T-helper 1 cell treated with Interleukin-12 subunit alpha and Interleukin-12 subunit beta and Interleukin-4 antibody, amounts not matched to agents 30 μg/mL and 1 μg/mL, for 36 hours (primary cell): ENCODE data around the gene CHST10.

Source experiments
- H3K27ac Mint-ChIP-seq: one replicate; pipeline ENCODE4 v1.8.0; 2021; ENCODE audit warnings: mild to moderate bottlenecking, mixed read lengths
- H3K27me3 Mint-ChIP-seq: one replicate; pipeline ENCODE4 v1.8.0; 2021; ENCODE audit warnings: low read depth, mixed read lengths
- H3K36me3 Mint-ChIP-seq: one replicate; pipeline ENCODE4 v1.8.0; 2021; ENCODE audit warnings: low read depth, mixed read lengths
- H3K4me1 Mint-ChIP-seq: one replicate; pipeline ENCODE4 v1.8.0; 2021; ENCODE audit warnings: low read depth, mixed read lengths
- H3K4me3 Mint-ChIP-seq: one replicate; pipeline ENCODE4 v1.8.0; 2021; ENCODE audit warnings: mild to moderate bottlenecking, moderate library complexity, mixed read lengths
- H3K9me3 Mint-ChIP-seq: one replicate; pipeline ENCODE4 v1.8.0; 2021; ENCODE audit warnings: mixed read lengths

CHST10 gene

DNA sequence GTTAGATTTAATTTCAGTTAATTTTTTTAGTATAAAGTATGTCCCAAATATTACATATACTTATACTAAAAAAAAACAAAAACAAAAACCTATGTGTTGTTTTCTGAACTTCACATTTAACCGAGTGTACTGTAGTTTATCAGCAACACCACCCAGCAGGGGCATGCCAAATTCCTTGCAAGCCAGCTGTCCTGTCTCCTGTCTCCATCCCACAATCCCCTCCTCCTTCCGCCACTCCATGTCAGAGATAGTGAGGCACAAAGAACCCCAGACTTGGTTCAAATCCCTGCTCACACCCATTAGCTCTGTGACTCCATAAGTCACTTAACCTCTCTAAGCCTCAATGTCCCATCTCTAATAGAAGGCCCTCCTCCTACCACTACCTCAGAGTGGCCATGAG lies 9.4 kb downstream of the CHST10 start:
- Mint-ChIP-seq H3K4me1 (no peaks in the 10 kb centered on the region), H3K4me3 (no peak overlapping the region), H3K36me3 (no peaks in the 10 kb centered on the region), H3K27me3 (no peaks in the 10 kb centered on the region), H3K27ac (no peak overlapping the region), H3K9me3 (no peaks in the 10 kb centered on the region)

- Mint-ChIP-seq H3K27me3 (no peaks in the 10 kb centered on the region), H3K9me3 (no peaks in the 10 kb centered on the region), H3K27ac (no peak overlapping the region), H3K4me1 (no peaks in the 10 kb centered on the region), H3K36me3 (no peaks in the 10 kb centered on the region), H3K4me3 (no peak overlapping the region)
These were observed 9.9 kb downstream of the CHST10 start for GRCh38 chr2:100407563-100407962.

GRCh38 chr2:100407073-100407472 lies 10.4 kb downstream of the CHST10 start:
- H3K27ac Mint-ChIP-seq: no peak overlapping the region

GRCh38 chr2:100406120-100406508 lies 11.4 kb downstream of the CHST10 start:
- Mint-ChIP-seq H3K36me3 (no peaks in the 10 kb centered on the region), H3K4me3 (no peak overlapping the region), H3K27ac (no peak overlapping the region), H3K4me1 (no peaks in the 10 kb centered on the region), H3K27me3 (no peaks in the 10 kb centered on the region), H3K9me3 (no peaks in the 10 kb centered on the region)

More at GRCh38 chr2:100407073-100407472, 10.4 kb downstream of the CHST10 start:
- Mint-ChIP-seq H3K9me3 (no peaks in the 10 kb centered on the region), H3K36me3 (no peaks in the 10 kb centered on the region), H3K4me1 (no peaks in the 10 kb centered on the region), H3K4me3 (no peak overlapping the region), H3K27me3 (no peaks in the 10 kb centered on the region)

DNA sequence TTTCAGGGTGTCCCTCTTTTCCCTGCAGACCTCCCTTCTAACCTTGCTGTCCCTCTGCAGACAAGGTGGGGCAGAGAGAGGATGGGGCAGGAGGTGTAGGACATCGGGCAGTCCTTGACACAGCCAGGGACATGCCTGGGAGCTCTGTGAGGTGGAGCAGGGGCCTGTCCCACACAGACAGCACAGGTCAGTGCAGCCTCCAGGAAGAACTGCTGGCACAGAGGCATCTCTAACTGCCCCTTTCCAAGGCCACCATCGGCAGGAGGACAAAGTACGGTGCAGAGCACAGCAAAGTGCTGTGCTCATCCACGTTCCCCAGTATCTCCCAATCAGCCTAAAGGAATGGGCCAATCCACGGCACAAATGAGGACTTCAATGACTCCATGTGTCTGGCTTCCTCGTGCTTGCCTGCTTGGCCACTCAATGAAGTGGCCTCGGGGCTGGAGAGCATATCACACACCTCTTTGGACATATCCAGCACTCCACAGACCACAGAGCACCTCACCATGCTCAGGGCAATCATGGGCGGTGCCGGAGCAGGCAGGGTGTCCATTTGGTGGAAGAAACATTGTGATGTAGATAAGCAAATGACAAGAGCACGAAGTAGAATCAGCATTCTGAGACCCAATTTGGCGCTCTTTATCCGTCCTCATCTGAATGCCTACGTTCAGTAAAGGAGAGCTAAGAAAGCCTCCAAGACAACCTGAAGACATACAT lies 11.9 kb downstream of the CHST10 start:
- H3K36me3 Mint-ChIP-seq: no peaks in the 10 kb centered on the region
- H3K4me1 Mint-ChIP-seq: no peaks in the 10 kb centered on the region
- H3K4me3 Mint-ChIP-seq: no peak overlapping the region

DNA sequence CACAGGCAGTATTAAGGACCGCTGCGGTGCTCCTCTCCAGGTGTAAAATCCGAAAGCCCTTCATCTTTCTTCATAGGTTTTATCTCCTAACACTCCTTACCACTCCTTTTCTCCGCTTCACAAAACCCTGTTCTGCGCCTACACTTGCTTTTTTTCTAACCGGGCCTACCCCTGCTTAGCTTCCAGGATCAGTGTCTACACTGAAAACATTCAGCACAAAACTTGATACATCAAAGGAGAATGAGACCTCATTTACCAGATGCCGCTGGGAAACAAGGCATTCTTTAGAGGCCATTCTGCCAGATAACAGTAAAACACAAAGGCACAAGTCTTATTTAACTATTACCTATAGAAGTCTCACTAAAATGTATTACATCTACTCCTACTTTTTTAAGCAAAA lies 13.1 kb downstream of the CHST10 start:
- no peaks in the 10 kb centered on the region for H3K36me3 Mint-ChIP-seq
- H3K27me3 Mint-ChIP-seq: no peaks in the 10 kb centered on the region
- no peaks in the 10 kb centered on the region for H3K4me1 Mint-ChIP-seq
- no peak overlapping the region for H3K27ac Mint-ChIP-seq
- H3K9me3 Mint-ChIP-seq: no peaks in the 10 kb centered on the region
- H3K4me3 Mint-ChIP-seq: no peak overlapping the region

More for the DNA sequence above, 11.9 kb downstream of the CHST10 start:
- Mint-ChIP-seq H3K27me3 (no peaks in the 10 kb centered on the region), H3K9me3 (no peaks in the 10 kb centered on the region), H3K27ac (no peak overlapping the region)

DNA sequence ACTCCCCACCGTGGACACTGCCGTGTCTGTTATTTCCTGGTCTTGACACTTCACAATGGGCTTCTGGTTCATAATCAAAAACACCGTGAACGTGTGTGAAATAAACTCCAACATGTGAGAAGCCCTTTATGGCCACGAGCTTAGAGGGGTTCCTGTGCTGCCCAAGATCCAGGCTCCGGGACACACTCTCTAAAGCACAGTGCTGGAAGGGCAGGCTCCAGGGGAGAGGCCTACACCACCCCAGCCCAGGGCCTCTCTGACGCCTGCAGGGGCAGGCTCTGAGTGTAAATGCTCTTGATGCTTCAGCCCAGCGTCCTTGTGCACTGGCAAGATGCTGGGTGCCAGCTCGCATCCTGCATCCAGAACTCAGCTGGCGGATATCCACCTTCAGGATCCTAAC lies 13.7 kb downstream of the CHST10 start:
- H3K4me3 Mint-ChIP-seq: no peak overlapping the region
- no peaks in the 10 kb centered on the region for H3K9me3 Mint-ChIP-seq
- H3K27me3 Mint-ChIP-seq: no peaks in the 10 kb centered on the region
- H3K4me1 Mint-ChIP-seq: no peaks in the 10 kb centered on the region
- H3K27ac Mint-ChIP-seq: no peak overlapping the region
- no peaks in the 10 kb centered on the region for H3K36me3 Mint-ChIP-seq

DNA sequence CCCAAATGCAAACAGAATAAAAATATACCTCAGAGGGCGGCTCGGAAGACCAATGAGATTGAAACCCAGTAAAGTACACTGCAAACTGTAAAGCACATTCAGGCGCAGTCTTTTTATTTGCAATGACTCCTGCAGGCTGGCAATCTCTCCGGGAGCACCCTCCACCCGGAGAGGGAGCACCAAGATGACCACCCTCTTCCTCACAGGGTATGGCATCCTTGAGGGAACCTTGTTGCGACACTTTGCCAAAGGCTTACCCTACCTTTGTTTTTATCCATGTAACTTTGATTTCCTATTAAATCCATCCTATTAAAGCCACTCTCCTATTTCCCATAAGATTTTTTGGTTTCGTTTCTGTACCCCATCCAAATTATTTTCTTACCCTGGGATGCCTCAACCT lies 16.2 kb downstream of the CHST10 start:
- no peaks in the 10 kb centered on the region for H3K27me3 Mint-ChIP-seq
- H3K9me3 Mint-ChIP-seq: no peaks in the 10 kb centered on the region
- H3K4me3 Mint-ChIP-seq: no peak overlapping the region
- H3K27ac Mint-ChIP-seq: no peak overlapping the region
- no peaks in the 10 kb centered on the region for H3K4me1 Mint-ChIP-seq
- H3K36me3 Mint-ChIP-seq: no peaks in the 10 kb centered on the region

DNA sequence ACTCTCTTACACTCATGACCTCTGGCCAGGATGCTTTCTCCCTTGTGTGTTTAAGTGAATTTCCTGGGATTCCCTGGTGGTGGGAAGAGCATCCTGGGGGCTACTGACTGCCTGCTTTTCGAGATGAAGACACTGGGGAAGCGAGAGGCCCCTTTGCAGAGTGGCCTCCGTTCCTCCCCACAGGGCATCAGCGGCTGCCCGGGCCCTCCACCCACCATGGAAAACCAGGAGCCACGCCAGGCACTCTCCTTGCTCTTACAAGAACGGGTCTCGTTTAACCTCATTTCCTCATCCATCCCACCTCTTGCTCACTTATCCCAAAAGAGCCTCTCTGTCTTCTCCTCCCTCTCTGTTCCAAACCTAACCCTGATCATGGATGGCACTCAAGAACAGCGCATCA lies 17.8 kb downstream of the CHST10 start:
- Mint-ChIP-seq H3K27me3 (no peaks in the 10 kb centered on the region), H3K4me3 (no peak overlapping the region), H3K36me3 (no peaks in the 10 kb centered on the region), H3K4me1 (no peaks in the 10 kb centered on the region), H3K27ac (no peak overlapping the region), H3K9me3 (no peaks in the 10 kb centered on the region)

GRCh38 chr2:100397976-100398375 lies 19.5 kb downstream of the CHST10 start:
- Mint-ChIP-seq H3K4me3 (no peak overlapping the region), H3K27ac (no peak overlapping the region), H3K9me3 (no peaks in the 10 kb centered on the region), H3K36me3 (no peaks in the 10 kb centered on the region), H3K4me1 (no peaks in the 10 kb centered on the region), H3K27me3 (no peaks in the 10 kb centered on the region)

- Mint-ChIP-seq H3K9me3 (no peaks in the 10 kb centered on the region), H3K36me3 (no peaks in the 10 kb centered on the region), H3K4me1 (no peaks in the 10 kb centered on the region), H3K4me3 (no peak overlapping the region), H3K27me3 (no peaks in the 10 kb centered on the region), H3K27ac (no peak overlapping the region)
These were observed 20.2 kb downstream of the CHST10 start for GRCh38 chr2:100397118-100397860.

DNA sequence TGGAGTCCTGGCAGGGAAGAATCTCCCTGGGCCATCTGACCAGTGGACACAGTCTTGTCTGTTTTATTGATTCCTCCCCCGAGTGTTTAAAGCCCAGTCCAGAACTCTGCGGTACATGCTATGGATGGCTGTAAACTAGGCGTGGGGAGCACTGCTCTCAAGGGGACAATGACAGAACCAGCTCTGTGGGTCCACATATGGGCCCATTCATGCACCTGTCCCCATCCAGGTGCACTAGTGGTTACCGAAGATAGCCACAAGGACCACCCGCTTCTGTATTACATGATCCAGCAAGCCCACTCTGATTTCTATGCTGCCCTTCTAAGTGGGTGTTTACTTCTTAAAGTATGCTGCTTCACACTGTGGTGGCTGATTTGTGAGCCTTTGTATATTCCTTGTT lies 21.0 kb downstream of the CHST10 start:
- Mint-ChIP-seq H3K27ac (no peak overlapping the region), H3K36me3 (no peaks in the 10 kb centered on the region), H3K27me3 (no peaks in the 10 kb centered on the region), H3K4me1 (no peaks in the 10 kb centered on the region), H3K4me3 (no peak overlapping the region), H3K9me3 (no peaks in the 10 kb centered on the region)

- no peaks in the 10 kb centered on the region for H3K27me3 Mint-ChIP-seq
- no peak overlapping the region for H3K27ac Mint-ChIP-seq
- H3K36me3 Mint-ChIP-seq: no peaks in the 10 kb centered on the region
- no peaks in the 10 kb centered on the region for H3K9me3 Mint-ChIP-seq
- H3K4me3 Mint-ChIP-seq: no peak overlapping the region
- H3K4me1 Mint-ChIP-seq: no peaks in the 10 kb centered on the region
These were observed 21.7 kb downstream of the CHST10 start for GRCh38 chr2:100395532-100396350.

DNA sequence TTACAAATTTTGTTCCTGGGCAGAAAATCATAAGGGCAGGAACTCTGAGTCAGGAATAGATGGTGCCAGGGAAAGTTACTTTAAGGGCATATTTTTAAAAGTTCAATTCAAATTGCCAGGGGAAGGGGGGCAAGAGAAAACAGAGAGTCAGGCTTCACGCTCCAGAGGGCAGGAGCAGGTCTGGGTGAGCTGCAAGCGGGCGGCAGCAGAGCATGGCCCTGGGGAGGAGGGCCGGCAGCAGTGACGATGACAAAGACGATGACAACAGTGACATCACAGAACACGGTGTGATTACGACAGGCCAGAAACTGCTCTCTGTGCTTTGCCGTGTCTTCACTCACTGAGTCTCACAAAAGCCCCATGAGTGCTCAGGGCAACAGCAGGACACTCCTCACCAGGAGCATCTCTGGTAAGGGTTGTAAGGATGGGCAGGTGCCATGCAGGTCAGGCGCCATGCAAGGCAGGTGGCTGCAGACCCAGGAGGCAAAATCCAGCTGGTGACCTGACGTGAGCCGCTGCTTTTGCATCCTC lies 23.3 kb downstream of the CHST10 start:
- H3K4me1 Mint-ChIP-seq: no peaks in the 10 kb centered on the region
- H3K27ac Mint-ChIP-seq: no peak overlapping the region
- H3K27me3 Mint-ChIP-seq: no peaks in the 10 kb centered on the region
- no peak overlapping the region for H3K4me3 Mint-ChIP-seq
- H3K9me3 Mint-ChIP-seq: no peaks in the 10 kb centered on the region
- H3K36me3 Mint-ChIP-seq: no peaks in the 10 kb centered on the region
